Parathyroid adenoma (tissue), 2 donors: ENCODE results near the gene AKAP11.

ENCODE experiments used
- H2AFZ ChIP-seq: fragments of 300-600 bp; sonication (generic); one replicate; pipeline ENCODE4 v1.7.0; 2017; ENCODE audit warnings: antibody characterized with exemption, mild to moderate bottlenecking
- H3K27ac ChIP-seq: fragments of 300-600 bp; sonication (generic); one replicate; pipeline ENCODE4 v1.7.0; 2017
- H3K27me3 ChIP-seq: fragments of 300-600 bp; sonication (generic); one replicate; pipeline ENCODE4 v1.7.0; 2017; ENCODE audit warnings: low read length; ENCODE audit not compliant: control insufficient read depth, insufficient read depth
- H3K36me3 ChIP-seq: fragments of 300-600 bp; sonication (generic); one replicate; pipeline ENCODE4 v1.7.0; 2017; ENCODE audit warnings: low read length; ENCODE audit not compliant: control insufficient read depth, insufficient read depth
- H3K4me1 ChIP-seq: fragments of 300-600 bp; sonication (generic); one replicate; pipeline ENCODE4 v1.7.0; 2017; ENCODE audit warnings: control low read depth
- H3K4me2 ChIP-seq: fragments of 300-600 bp; sonication (generic); one replicate; pipeline ENCODE4 v1.7.0; 2017; ENCODE audit warnings: low read length
- H3K4me3 ChIP-seq: fragments of 300-600 bp; sonication (generic); one replicate; pipeline ENCODE4 v1.7.0; 2017; ENCODE audit warnings: low read depth, low read length
- H3K79me2 ChIP-seq: fragments of 300-600 bp; sonication (generic); one replicate; pipeline ENCODE4 v1.7.0; 2017; ENCODE audit warnings: control low read depth
- H3K9ac ChIP-seq: fragments of 300-600 bp; sonication (generic); one replicate; pipeline ENCODE4 v1.7.0; 2017; ENCODE audit warnings: mild to moderate bottlenecking
- H3K9me3 ChIP-seq: fragments of 300-600 bp; sonication (generic); one replicate; pipeline ENCODE4 v1.7.0; 2017; ENCODE audit warnings: low read length; ENCODE audit not compliant: control insufficient read depth
- CTCF ChIP-seq: fragments of 300-600 bp; sonication (generic); IDR thresholded peaks from one replicate; pipeline ENCODE4 v1.7.0; 2017; ENCODE audit warnings: antibody characterized with exemption, mild to moderate bottlenecking
- donor health status: primary hyperparathyroidism.

AKAP11 gene

GRCh38 chr13:42348576-42348975 lies 76.6 kb downstream of the AKAP11 start:
- Histone ChIP-seq H3K4me3 (no peak overlapping the region), H2AFZ (no peak overlapping the region), H3K4me1 (no peaks in the 10 kb centered on the region), H3K27ac (no peak overlapping the region), H3K79me2 (no peaks in the 10 kb centered on the region), H3K36me3 (no peaks in the 10 kb centered on the region), H3K9ac (no peak overlapping the region), H3K27me3 (no peaks in the 10 kb centered on the region), H3K4me2 (no peak overlapping the region), H3K9me3 (no peaks in the 10 kb centered on the region)
- TF ChIP-seq CTCF: no peak

- no peaks in the 10 kb centered on the region for H3K79me2 ChIP-seq
- H3K36me3 ChIP-seq: no peaks in the 10 kb centered on the region
- no peak overlapping the region for H3K9ac ChIP-seq
- H3K27ac ChIP-seq: no peak overlapping the region
- no peaks in the 10 kb centered on the region for H3K4me1 ChIP-seq
- no peak overlapping the region for H3K4me3 ChIP-seq
- no peak overlapping the region for H3K4me2 ChIP-seq
- H2AFZ ChIP-seq: no peak overlapping the region
- H3K9me3 ChIP-seq: no peaks in the 10 kb centered on the region
- no peaks in the 10 kb centered on the region for H3K27me3 ChIP-seq
- TF ChIP-seq CTCF: no peak
Measured at GRCh38 chr13:42350141-42350540, 78.2 kb downstream of the AKAP11 start.

GRCh38 chr13:42354241-42355091 lies 82.5 kb downstream of the AKAP11 start:
- Histone ChIP-seq H3K4me1 (no peaks in the 10 kb centered on the region), H3K9me3 (no peaks in the 10 kb centered on the region), H3K4me2 (no peak overlapping the region), H3K27ac (no peak overlapping the region), H3K4me3 (no peak overlapping the region), H3K9ac (no peak overlapping the region), H3K27me3 (no peaks in the 10 kb centered on the region), H2AFZ (no peak overlapping the region), H3K79me2 (no peaks in the 10 kb centered on the region), H3K36me3 (no peaks in the 10 kb centered on the region)
- no peak for TF ChIP-seq CTCF

DNA sequence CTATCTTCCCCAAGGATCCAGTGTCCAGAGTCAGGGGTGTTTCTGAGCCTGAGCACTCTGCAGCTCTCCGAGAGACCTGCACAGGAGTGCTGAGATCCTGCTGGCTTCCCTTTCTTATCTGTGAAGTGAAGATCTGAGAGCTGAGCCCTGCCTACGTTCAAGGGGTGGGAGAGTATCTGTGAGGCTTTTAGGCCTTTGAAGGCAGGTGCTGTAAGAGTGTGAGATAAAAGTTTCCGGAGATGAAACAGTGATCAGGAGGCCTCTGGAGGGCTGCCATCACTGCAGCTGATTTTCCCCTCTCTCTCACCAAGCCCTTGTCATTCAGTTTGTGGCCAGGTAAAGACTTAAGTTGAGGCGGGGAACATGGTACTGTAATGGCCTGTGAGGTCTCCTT lies 83.1 kb downstream of the AKAP11 start:
- H3K27ac ChIP-seq: no peak overlapping the region
- no peaks in the 10 kb centered on the region for H3K4me1 ChIP-seq
- H3K27me3 ChIP-seq: no peaks in the 10 kb centered on the region

More for the DNA sequence above, 83.1 kb downstream of the AKAP11 start:
- H3K79me2 ChIP-seq: no peaks in the 10 kb centered on the region
- H3K4me2 ChIP-seq: no peak overlapping the region
- no peaks in the 10 kb centered on the region for H3K9me3 ChIP-seq
- TF ChIP-seq CTCF: no peak
- no peak overlapping the region for H2AFZ ChIP-seq
- H3K4me3 ChIP-seq: no peak overlapping the region
- H3K36me3 ChIP-seq: no peaks in the 10 kb centered on the region
- no peak overlapping the region for H3K9ac ChIP-seq
